ENCODE results near the gene RNF223. TPM values are rescaled to one million over a fixed set of nuclear protein-coding genes. Genes with fewer than 3 reads are reported as not detected.

RNF223 gene
- total and polyA plus RNA-seq, 2 donors (not counting 3 experiments of a cell fraction or from before 2014, with no cell fraction given), result not detected

- Histone ChIP-seq H2AFZ (ENCODE audit: low read depth, low read length) (no peak overlapping the region), H3K27ac (ENCODE audit: insufficient read depth, low read depth, low read length) (no peak overlapping the region), H3K9me1 (replicated peaks; ENCODE audit: control insufficient read depth, extremely low read depth, insufficient read depth, low read length) (no peaks in the 10 kb centered on the region), H3K4me1 (ENCODE audit: control insufficient read depth, extremely low read depth, insufficient read depth, low read length) (peaks cover 16% of the 10 kb centered on the region), H3K4me2 (ENCODE audit: insufficient read depth, low read length) (no peak overlapping the region), H3K9ac (replicated peaks; ENCODE audit: extremely low read depth, insufficient read depth, low read length) (no peak overlapping the region), H3K9me3 (replicated peaks; ENCODE audit: control insufficient read depth, insufficient read depth, low read length) (no peaks in the 10 kb centered on the region), H3K27me3 (ENCODE audit: control insufficient read depth in 2 of 2, insufficient read depth in 2 of 2, low read length in 2 of 2) (peaks cover 0 to 10% of the 10 kb centered on the region in 2 experiments), H4K20me1 (replicated peaks; ENCODE audit: control insufficient read depth, extremely low read depth, insufficient read depth, low read length) (no peaks in the 10 kb centered on the region), H3K36me3 (ENCODE audit: control insufficient read depth in 2 of 2, extremely low read depth in 1 of 2, insufficient read depth in 2 of 2, low read length in 2 of 2) (no peaks in the 10 kb centered on the region), H3K4me3 (replicated peaks in 1 of 3; ENCODE audit: insufficient read depth in 1 of 3, low read depth in 1 of 3, low read length in 3 of 3) (no peak overlapping the region), H3K79me2 (ENCODE audit: control insufficient read depth, insufficient read depth, low read length) (no peaks in the 10 kb centered on the region)
- ChIA-PET CTCF (interaction anchor here (0.6 to 2.9 kb wide), 3 partner anchors 43 to 78 kb away, joined by 3 to 53 read pairs (median 7); no protein-coding TSS in a partner anchor), POLR2A (no interaction called here)
- DNase-seq (ENCODE audit: low read depth, low spot score), result no peak
- no peak for FAIRE-seq
- TF ChIP-seq GATA2 (IDR thresholded peaks at IDR 0.05; ENCODE audit: insufficient read depth, insufficient read length, low read depth, low read length) (no peak), EZH2 (IDR thresholded peaks at IDR 0.05; ENCODE audit: borderline replicate concordance, low read depth, low read length, severe bottlenecking) (no peak), FOS (IDR thresholded peaks at IDR 0.05; ENCODE audit: borderline replicate concordance, insufficient read depth, low read length) (no peak), JUN (IDR thresholded peaks at IDR 0.05; ENCODE audit: borderline replicate concordance, insufficient read depth, insufficient read length, low read depth) (no peak), CTCF (IDR thresholded peaks at IDR 0.05; ENCODE audit: extremely low read depth in 1 of 2, insufficient read depth in 1 of 2, low read depth in 1 of 2, low read length in 2 of 2) (no peak), MYC (IDR thresholded peaks at IDR 0.05; ENCODE audit: low read depth, low read length) (no peak), POLR2A (IDR thresholded peaks at IDR 0.05; ENCODE audit: low read depth, low read length) (no peak), MAX (IDR thresholded peaks at IDR 0.05; ENCODE audit: insufficient read depth, insufficient read length) (no peak)
- dilution Hi-C loops (cut with MboI; ENCODE audit: extremely low pct_ligation_motif_present, low sequenced_read_pairs) (no loop called here), intact Hi-C loops (cut with micrococcal nuclease) (loop anchor here (1.0 to 5.0 kb wide), 3 partner anchors 43 to 78 kb away; partner anchors contain the start of gene C1orf159)
- BruUV-seq (replicated peaks), result no TSS peak
Observed at GRCh38 chr1:1062348-1063163, 11.6 kb downstream of the RNF223 start.
